ENCODE measurements around the gene GJC3. TPM values are rescaled to one million over a fixed set of nuclear protein-coding genes. Genes with fewer than 3 reads are reported as not detected.

The GJC3 gene
- total RNA-seq, 1 experiment from 2014 or later: not detected

DNA sequence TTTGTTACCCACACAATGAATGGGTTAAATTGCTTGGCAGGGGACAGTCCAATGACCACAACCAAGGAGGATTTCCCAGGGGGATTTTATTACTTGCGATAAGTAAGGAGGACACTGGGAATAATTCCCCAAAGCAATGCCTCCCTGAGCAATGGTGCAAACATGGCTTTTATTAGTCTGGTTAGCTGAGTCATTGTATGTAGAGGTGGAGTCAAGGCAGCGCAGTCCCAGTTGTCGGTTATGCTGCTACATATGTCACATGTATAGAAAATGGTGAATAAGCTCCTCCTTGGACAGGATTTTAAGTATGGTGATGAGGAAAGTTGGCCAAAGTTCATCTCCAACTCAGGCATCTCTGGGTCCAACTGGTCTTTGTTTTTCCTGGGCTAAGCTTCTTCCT lies 6.2 kb downstream of the GJC3 start:
- Histone ChIP-seq H3K4me1 (ENCODE audit: control insufficient read depth, insufficient read depth, low read length) (peaks cover 6% of the 10 kb centered on the region; the same call in 1 of the 2 replicates), H3K4me3 (ENCODE audit: low read depth in 2 of 2, low read length in 2 of 2) (no peak overlapping the region), H3K9me3 (ENCODE audit: control insufficient read depth, insufficient read depth, low read depth, low read length) (no peaks in the 10 kb centered on the region), H3K27ac (ENCODE audit: low read length) (no peak overlapping the region), H3K36me3 (ENCODE audit: control insufficient read depth, insufficient read depth, low read length) (no peaks in the 10 kb centered on the region; the same call in 1 of the 2 replicates), H3K27me3 (ENCODE audit: control insufficient read depth, insufficient read depth, low read length) (peaks cover 16% of the 10 kb centered on the region)
- no peak for DNase-seq (ENCODE audit: low read depth, low spot score)
- ATAC-seq: no peak
- TF ChIP-seq SIN3A (IDR thresholded peaks at IDR 0.05; ENCODE audit: borderline replicate concordance, insufficient read depth, low read depth, low read length) (no peak), TCF7L2 (IDR thresholded peaks at IDR 0.05; ENCODE audit: low read depth, low read length) (no peak)
- TF ChIP-seq, protein P1, sequence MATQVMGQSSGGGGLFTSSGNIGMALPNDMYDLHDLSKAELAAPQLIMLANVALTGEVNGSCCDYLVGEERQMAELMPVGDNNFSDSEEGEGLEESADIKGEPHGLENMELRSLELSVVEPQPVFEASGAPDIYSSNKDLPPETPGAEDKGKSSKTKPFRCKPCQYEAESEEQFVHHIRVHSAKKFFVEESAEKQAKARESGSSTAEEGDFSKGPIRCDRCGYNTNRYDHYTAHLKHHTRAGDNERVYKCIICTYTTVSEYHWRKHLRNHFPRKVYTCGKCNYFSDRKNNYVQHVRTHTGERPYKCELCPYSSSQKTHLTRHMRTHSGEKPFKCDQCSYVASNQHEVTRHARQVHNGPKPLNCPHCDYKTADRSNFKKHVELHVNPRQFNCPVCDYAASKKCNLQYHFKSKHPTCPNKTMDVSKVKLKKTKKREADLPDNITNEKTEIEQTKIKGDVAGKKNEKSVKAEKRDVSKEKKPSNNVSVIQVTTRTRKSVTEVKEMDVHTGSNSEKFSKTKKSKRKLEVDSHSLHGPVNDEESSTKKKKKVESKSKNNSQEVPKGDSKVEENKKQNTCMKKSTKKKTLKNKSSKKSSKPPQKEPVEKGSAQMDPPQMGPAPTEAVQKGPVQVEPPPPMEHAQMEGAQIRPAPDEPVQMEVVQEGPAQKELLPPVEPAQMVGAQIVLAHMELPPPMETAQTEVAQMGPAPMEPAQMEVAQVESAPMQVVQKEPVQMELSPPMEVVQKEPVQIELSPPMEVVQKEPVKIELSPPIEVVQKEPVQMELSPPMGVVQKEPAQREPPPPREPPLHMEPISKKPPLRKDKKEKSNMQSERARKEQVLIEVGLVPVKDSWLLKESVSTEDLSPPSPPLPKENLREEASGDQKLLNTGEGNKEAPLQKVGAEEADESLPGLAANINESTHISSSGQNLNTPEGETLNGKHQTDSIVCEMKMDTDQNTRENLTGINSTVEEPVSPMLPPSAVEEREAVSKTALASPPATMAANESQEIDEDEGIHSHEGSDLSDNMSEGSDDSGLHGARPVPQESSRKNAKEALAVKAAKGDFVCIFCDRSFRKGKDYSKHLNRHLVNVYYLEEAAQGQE (IDR thresholded peaks at IDR 0.05; ENCODE audit: insufficient read depth in 1 of 2, low read depth in 2 of 2, low read length in 1 of 2): no peak
- TF ChIP-seq, protein P2, sequence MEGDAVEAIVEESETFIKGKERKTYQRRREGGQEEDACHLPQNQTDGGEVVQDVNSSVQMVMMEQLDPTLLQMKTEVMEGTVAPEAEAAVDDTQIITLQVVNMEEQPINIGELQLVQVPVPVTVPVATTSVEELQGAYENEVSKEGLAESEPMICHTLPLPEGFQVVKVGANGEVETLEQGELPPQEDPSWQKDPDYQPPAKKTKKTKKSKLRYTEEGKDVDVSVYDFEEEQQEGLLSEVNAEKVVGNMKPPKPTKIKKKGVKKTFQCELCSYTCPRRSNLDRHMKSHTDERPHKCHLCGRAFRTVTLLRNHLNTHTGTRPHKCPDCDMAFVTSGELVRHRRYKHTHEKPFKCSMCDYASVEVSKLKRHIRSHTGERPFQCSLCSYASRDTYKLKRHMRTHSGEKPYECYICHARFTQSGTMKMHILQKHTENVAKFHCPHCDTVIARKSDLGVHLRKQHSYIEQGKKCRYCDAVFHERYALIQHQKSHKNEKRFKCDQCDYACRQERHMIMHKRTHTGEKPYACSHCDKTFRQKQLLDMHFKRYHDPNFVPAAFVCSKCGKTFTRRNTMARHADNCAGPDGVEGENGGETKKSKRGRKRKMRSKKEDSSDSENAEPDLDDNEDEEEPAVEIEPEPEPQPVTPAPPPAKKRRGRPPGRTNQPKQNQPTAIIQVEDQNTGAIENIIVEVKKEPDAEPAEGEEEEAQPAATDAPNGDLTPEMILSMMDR (IDR thresholded peaks at IDR 0.05): no peak
- POLR2A ChIA-PET: no interaction called here
- no TSS peak for BruUV-seq (replicated peaks)
- CTCF ChIA-PET: no interaction called here
- intact Hi-C loops (cut with micrococcal nuclease; ENCODE audit: unreplicated experiment) (no loop called here), in situ Hi-C loops (cut with HindIII; ENCODE audit: low pct_unique_long_range_greater_than_20kb, low sequenced_read_pairs) (no loop called here)

DNA sequence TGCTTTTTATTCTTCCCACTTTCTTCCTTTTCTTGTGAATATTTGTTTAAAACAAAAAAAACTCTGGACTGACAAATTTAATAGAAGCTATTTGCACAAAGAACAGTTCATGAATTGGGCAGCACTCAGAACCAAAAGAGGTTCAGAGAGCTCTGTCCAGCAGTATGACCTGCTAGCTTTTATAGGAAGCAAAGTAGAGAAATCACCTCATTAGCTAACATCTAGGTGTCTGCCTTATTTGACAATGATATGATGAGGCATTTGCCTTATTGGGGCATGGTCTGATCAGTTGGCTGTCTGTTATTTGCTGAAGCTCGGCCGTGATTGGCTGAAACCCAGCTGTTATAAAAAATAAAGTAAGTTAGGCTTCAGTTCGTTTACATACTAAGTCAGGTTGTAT lies 9.3 kb downstream of the GJC3 start:
- in situ Hi-C loops (cut with HindIII; ENCODE audit: low pct_unique_long_range_greater_than_20kb, low sequenced_read_pairs): no loop called here
- peaks cover 2% of the 10 kb centered on the region; the same call in 1 of the 2 replicates for H3K27me3 ChIP-seq (ENCODE audit: control insufficient read depth, insufficient read depth, low read length)
- TF ChIP-seq TCF7L2 (IDR thresholded peaks at IDR 0.05; ENCODE audit: low read depth, low read length): no peak
- TF ChIP-seq, protein P2 (IDR thresholded peaks at IDR 0.05): no peak
- TF ChIP-seq, protein P1 (IDR thresholded peaks at IDR 0.05; ENCODE audit: insufficient read depth in 1 of 2, low read depth in 2 of 2, low read length in 1 of 2): peak in 1 of 2 experiments; percentile 61; a peak in 2 of 4 replicates
- intact Hi-C loops (cut with micrococcal nuclease; ENCODE audit: unreplicated experiment): no loop called here
- peak overlapping the region; percentile 98 for H3K27ac ChIP-seq (ENCODE audit: low read length)
- ATAC-seq (no peak), DNase-seq (ENCODE audit: low read depth, low spot score) (no peak)
- H3K9me3 ChIP-seq (ENCODE audit: control insufficient read depth, insufficient read depth, low read depth, low read length): no peaks in the 10 kb centered on the region
- no peaks in the 10 kb centered on the region; the same call in 1 of the 2 replicates for H3K36me3 ChIP-seq (ENCODE audit: control insufficient read depth, insufficient read depth, low read length)
- CTCF ChIA-PET: interaction anchor here (0.5 to 1.2 kb wide), 3 partner anchors 36 to 81 kb away, joined by 3 to 4 read pairs (median 3); no protein-coding TSS in a partner anchor
- POLR2A ChIA-PET: no interaction called here
- peaks cover 11% of the 10 kb centered on the region for H3K4me1 ChIP-seq (ENCODE audit: control insufficient read depth, insufficient read depth, low read length)
- peak overlapping the region; percentile 85 to 95 for H3K4me3 ChIP-seq (ENCODE audit: low read depth in 2 of 2, low read length in 2 of 2)
- no TSS peak for BruUV-seq (replicated peaks)
